ENCODE results near the gene PIK3R1.

Gene PIK3R1

DNA sequence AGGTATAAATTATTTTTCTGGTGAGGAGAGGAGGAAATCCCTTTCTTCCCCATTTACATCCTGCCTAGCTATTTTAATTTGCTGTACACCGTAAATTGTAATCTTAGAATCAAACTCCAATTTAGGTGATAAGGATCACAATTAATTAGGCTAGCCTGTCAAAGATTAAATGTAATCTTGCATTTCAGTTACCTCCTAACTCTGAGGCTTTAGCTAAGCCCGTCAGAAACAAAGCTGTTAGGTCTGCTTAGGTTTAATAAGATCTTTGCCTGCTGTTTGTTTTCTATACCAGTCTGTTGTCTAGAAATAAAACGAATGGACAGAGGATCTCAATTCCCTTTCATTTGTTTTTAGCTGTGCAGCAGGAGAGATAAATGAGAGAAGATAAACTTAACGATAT lies 51.5 kb downstream of the PIK3R1 start:
- DNase-seq (ENCODE audit: insufficient read length) (no peak), FAIRE-seq (peak; percentile 76)
- no peak for TF ChIP-seq POLR2AphosphoS5 (IDR thresholded peaks at IDR 0.05; ENCODE audit: low read depth, low read length)
- no peak for TF ChIP-seq POLR2A (IDR thresholded peaks at IDR 0.05; ENCODE audit: low read depth, low read length)
- no peak for TF ChIP-seq TAF1 (IDR thresholded peaks at IDR 0.05; ENCODE audit: borderline replicate concordance, low read depth, low read length)

DNA sequence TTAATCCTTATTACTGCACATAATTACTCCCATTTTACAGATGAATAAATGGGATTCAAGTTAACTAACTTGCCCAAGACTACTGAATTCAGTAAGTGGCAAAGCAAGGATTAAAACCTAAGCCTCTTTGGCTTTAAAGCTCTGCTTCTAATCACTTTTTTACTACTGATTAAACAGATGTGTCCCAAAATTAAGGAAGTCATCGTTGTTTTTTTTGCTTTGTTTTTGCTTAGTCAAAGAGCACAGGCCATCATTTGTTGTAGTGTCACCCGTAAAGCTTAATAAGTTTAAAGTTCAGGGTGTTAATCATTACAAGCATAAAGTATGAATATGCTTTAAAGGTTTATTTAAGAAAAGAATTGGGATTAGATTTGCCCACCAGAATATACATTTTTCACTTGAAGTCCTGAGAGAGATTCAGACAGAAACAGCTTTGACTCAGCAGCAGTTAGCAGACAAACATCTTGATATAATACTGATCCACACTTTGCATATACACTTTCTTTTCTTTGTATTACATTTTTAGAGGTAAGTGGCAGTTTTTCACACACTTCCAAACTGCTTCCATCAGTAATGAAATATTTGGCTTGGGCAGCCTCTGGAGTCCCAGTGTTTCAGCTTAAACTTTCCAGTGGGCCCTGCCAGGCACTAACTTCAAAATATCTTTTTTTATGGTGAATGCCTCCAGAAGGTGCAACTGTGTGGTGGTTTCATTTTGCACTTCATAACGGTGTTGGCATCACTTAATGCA lies 52.7 kb downstream of the PIK3R1 start:
- no peak for FAIRE-seq
- TF ChIP-seq TAF1 (IDR thresholded peaks at IDR 0.05; ENCODE audit: borderline replicate concordance, low read depth, low read length) = no peak
- TF ChIP-seq POLR2A (IDR thresholded peaks at IDR 0.05; ENCODE audit: low read depth, low read length) = no peak
- TF ChIP-seq POLR2AphosphoS5 (IDR thresholded peaks at IDR 0.05; ENCODE audit: low read depth, low read length) = no peak
- no peak for DNase-seq (ENCODE audit: insufficient read length)

DNA sequence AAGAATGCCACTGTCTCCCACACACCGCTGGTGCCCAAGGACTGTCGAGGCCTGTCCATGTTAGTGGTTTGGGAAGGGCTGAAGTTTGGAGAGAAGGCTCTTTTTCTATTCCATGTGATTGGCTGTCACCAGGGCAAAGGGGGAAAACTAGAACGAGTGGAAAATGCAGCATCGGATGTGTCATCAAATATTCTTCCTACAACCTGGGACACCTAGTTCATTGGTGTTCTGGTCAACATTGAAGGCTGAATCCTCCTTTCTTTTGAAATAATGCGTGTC lies 53.2 kb downstream of the PIK3R1 start:
- no peak for TF ChIP-seq POLR2A (IDR thresholded peaks at IDR 0.05; ENCODE audit: low read depth, low read length)
- no peak for TF ChIP-seq TAF1 (IDR thresholded peaks at IDR 0.05; ENCODE audit: borderline replicate concordance, low read depth, low read length)
- TF ChIP-seq POLR2AphosphoS5 (IDR thresholded peaks at IDR 0.05; ENCODE audit: low read depth, low read length) = no peak
- DNase-seq (ENCODE audit: insufficient read length) (no peak), FAIRE-seq (no peak)

DNA sequence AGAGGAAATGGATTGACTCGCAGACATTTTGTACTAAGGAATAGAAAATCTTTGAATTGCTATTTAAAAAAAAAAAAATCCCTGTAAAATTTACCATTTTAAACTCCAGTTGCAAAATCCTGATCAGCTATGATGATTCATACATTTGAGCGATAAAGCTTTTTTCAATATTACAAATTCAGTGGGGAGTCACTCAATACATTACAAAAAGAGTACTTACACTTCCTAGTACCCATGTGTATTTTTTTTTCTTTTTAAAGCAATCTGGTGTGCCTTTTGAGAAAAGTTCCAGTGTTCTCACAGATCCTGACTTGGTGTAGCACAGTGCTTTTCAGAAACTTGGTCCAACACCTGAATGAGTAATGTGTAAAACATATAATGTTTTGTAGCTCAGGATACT lies 54.3 kb downstream of the PIK3R1 start:
- TF ChIP-seq TAF1 (IDR thresholded peaks at IDR 0.05; ENCODE audit: borderline replicate concordance, low read depth, low read length) = no peak
- no peak for TF ChIP-seq POLR2A (IDR thresholded peaks at IDR 0.05; ENCODE audit: low read depth, low read length)
- no peak for TF ChIP-seq POLR2AphosphoS5 (IDR thresholded peaks at IDR 0.05; ENCODE audit: low read depth, low read length)
- FAIRE-seq = peak; percentile 44
- DNase-seq (ENCODE audit: insufficient read length) = no peak

DNA sequence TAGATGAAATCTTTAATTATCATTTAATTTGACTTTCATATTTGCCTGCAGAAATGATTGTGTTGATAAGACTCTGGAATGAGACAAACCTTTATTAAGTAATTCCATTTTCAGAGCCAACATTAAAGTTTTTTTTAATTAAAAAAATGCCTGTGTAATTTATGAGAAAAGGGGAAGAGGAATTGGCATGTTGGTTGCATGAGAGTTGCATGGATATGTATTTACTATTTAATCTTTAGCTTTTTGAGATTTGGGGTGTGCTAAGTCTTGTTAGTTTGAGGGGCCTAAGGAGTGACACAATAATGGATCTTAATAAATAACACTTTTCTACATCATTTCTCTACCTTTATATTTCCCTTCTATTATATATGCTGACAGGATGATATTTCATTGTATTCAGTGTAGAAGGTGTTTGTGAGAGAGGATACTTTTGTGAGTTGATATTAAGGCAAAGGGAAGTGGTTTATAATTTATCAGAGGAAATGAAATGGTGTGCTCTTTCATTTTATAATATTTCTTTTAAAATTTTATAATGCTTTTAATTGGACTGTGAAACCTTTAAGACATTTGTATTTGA lies 54.9 kb downstream of the PIK3R1 start:
- FAIRE-seq = no peak

DNA sequence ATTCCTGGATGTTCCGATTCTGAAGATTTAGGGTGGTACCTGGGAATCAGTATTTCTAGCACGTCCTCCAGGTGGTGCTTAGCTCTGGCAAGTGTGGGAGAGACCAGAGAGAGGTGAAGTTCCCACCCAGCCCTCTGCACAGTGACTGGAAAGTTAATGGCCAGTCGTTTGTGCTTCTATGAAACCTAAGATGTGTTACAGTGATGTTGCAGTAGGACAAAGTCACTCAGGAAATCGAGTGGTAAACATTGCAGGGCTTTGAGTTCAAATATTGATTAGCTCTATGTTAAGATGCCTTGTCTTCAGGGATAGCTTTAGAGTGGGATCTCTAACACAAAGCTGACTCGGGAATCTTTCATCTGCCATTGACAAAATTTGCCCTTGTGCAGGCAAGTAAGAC lies 55.6 kb downstream of the PIK3R1 start:
- DNase-seq (ENCODE audit: insufficient read length) = no peak
- TF ChIP-seq POLR2A (IDR thresholded peaks at IDR 0.05; ENCODE audit: low read depth, low read length) (no peak), TAF1 (IDR thresholded peaks at IDR 0.05; ENCODE audit: borderline replicate concordance, low read depth, low read length) (no peak), POLR2AphosphoS5 (IDR thresholded peaks at IDR 0.05; ENCODE audit: low read depth, low read length) (no peak)
- FAIRE-seq = no peak

More for the DNA sequence above, 54.9 kb downstream of the PIK3R1 start:
- no peak for TF ChIP-seq POLR2A (IDR thresholded peaks at IDR 0.05; ENCODE audit: low read depth, low read length)
- TF ChIP-seq TAF1 (IDR thresholded peaks at IDR 0.05; ENCODE audit: borderline replicate concordance, low read depth, low read length) = no peak
- no peak for TF ChIP-seq POLR2AphosphoS5 (IDR thresholded peaks at IDR 0.05; ENCODE audit: low read depth, low read length)
- DNase-seq (ENCODE audit: insufficient read length) = no peak

DNA sequence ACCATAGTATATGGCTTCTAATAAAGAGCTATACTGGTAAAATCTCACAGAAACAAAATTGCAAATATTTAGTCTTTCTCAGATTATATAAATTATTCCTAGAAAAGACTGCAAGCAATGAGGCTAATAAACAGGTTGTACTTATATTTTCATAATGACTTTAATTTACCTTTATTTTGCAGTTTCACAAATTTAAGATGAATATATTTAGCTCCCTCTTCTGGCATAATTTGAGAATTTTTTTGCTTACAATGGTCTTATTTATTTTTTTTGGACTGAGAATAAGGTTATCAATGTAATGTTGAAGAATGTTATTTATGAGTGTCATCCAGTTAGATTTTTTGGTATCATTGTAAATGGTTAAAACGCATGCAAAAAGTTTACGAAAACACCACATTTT lies 56.7 kb downstream of the PIK3R1 start:
- no peak for FAIRE-seq
- DNase-seq (ENCODE audit: insufficient read length) = no peak
- TF ChIP-seq POLR2AphosphoS5 (IDR thresholded peaks at IDR 0.05; ENCODE audit: low read depth, low read length) (no peak), TAF1 (IDR thresholded peaks at IDR 0.05; ENCODE audit: borderline replicate concordance, low read depth, low read length) (no peak), POLR2A (IDR thresholded peaks at IDR 0.05; ENCODE audit: low read depth, low read length) (no peak)

DNA sequence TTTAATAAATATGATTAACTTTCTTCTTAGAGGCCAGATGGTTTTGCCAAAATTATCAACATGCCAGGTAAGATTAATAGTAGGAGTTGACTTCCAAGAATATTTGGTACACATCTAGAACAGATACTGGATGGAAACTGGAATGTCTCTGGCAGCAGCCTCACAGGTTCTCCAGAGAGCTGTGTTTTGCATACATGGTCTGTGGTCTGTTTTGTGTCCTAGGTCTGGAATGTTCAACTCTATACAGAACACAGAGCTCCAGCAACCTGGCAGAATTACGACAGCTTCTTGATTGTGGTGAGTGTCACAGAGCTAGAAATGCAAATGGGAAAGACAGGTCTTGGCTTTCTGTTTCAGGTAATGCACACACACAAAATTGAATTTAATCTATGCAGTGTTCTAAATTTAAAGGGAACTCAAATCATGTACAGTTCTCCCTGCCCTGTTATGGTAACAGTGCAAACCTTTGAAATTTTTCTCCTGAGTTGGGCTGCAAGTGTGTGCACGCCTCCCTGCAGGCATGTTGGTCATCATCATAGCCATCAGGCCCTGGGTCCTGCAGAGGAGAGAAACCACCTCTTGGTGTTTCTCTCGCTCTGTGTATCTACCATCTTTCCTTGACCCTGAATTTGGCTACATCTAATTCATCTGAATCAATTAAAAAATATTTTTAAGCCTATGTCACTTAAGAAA lies 58.3 kb downstream of the PIK3R1 start:
- TF ChIP-seq TAF1 (IDR thresholded peaks at IDR 0.05; ENCODE audit: borderline replicate concordance, low read depth, low read length) = no peak
- peak; percentile 77; the same call in 1 of the 2 replicates for TF ChIP-seq POLR2AphosphoS5 (IDR thresholded peaks at IDR 0.05; ENCODE audit: low read depth, low read length)
- peak; percentile 74 for TF ChIP-seq POLR2A (IDR thresholded peaks at IDR 0.05; ENCODE audit: low read depth, low read length)
- DNase-seq (ENCODE audit: insufficient read length) (no peak), FAIRE-seq (peak; percentile 70)

DNA sequence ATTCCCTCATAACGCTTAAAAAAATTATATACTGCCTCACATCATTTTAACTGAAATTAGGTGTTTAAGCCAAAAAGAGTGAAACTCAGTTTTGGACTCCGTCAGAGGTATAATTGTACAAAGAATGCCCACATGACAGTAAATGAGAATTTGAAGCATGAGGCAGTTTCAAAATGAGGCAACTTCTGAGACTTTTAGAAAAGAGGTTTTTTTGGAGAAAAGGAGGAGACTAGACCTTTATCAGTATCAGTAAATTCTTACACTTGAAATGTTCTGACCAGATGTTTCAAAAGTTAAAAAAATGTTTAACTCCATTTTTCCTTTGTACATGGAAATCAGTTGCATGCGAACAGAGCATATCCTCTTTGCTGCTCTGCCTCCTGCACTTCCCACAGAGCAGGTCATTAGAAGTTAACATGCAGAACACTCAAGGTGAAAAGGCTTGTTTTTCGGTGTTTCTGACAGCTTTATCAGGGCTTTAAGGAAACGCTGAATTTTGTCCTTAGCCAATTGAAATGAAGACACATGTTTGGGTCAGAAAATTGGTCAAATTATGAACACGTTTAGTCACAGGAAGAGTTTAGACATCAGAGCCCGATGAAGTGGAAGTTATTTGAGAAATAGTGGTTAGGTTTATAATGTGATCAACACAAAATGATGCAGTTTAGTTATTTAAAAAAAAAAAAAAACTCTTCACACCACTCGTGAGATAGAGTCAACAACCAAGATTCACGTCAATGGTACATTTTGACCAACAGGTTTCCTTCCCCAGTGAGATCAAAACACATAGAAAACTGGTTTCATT lies 59.5 kb downstream of the PIK3R1 start:
- DNase-seq (ENCODE audit: insufficient read length) (no peak), FAIRE-seq (peak; percentile 76)
- TF ChIP-seq POLR2A (IDR thresholded peaks at IDR 0.05; ENCODE audit: low read depth, low read length) (no peak), POLR2AphosphoS5 (IDR thresholded peaks at IDR 0.05; ENCODE audit: low read depth, low read length) (no peak), TAF1 (IDR thresholded peaks at IDR 0.05; ENCODE audit: borderline replicate concordance, low read depth, low read length) (no peak)

DNA sequence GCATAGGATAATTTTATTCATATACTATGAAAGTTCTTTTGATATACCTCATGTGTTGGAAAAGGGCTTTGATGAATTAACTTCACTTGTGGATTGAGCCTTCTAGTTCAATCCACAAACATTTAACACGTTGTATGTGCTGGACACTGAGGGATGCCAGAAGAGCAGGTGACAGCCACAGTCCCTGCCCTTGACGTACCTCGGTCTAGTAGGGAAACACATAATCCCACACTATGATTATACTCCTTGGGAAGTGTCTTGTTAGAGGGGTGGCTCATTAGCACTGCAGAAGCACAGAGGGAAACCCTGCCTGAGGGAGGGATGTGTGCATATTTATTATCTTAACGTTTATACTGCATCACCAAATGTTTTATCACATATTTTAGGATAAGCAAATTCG lies 61.2 kb downstream of the PIK3R1 start:
- no peak for TF ChIP-seq POLR2AphosphoS5 (IDR thresholded peaks at IDR 0.05; ENCODE audit: low read depth, low read length)
- TF ChIP-seq POLR2A (IDR thresholded peaks at IDR 0.05; ENCODE audit: low read depth, low read length) = no peak
- TF ChIP-seq TAF1 (IDR thresholded peaks at IDR 0.05; ENCODE audit: borderline replicate concordance, low read depth, low read length) = no peak
- DNase-seq (ENCODE audit: insufficient read length) (no peak), FAIRE-seq (no peak)

DNA sequence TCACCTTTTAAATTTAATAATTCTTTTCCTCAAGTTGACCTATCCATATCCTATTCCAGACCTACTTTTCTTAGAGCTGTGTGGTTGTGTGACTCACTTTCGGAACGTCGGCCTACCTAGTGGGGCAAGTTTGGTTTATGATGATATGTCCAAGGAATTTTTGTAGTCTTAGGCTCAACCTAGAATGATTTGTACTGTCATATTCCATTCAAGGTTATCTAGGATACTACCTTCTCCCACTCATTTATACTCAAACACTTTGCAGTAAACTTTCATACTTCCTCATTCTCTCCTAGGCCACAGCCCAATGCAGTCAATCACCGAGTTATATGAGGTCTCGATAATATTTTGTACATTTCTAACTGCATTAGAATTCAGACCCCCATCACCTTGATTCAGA lies 61.9 kb downstream of the PIK3R1 start:
- FAIRE-seq (peak; percentile 17), DNase-seq (ENCODE audit: insufficient read length) (no peak)

More for the DNA sequence above, 61.9 kb downstream of the PIK3R1 start:
- TF ChIP-seq POLR2A (IDR thresholded peaks at IDR 0.05; ENCODE audit: low read depth, low read length) (no peak), POLR2AphosphoS5 (IDR thresholded peaks at IDR 0.05; ENCODE audit: low read depth, low read length) (no peak), TAF1 (IDR thresholded peaks at IDR 0.05; ENCODE audit: borderline replicate concordance, low read depth, low read length) (no peak)

All from GM12892 (cell line).